ENCODE measurements around the gene C8G. TPM values are rescaled to one million over a fixed set of nuclear protein-coding genes. Genes with fewer than 3 reads are reported as not detected.

Gene C8G
- total RNA-seq, 1 donor from 2014 or later: 1.1 TPM

DNA sequence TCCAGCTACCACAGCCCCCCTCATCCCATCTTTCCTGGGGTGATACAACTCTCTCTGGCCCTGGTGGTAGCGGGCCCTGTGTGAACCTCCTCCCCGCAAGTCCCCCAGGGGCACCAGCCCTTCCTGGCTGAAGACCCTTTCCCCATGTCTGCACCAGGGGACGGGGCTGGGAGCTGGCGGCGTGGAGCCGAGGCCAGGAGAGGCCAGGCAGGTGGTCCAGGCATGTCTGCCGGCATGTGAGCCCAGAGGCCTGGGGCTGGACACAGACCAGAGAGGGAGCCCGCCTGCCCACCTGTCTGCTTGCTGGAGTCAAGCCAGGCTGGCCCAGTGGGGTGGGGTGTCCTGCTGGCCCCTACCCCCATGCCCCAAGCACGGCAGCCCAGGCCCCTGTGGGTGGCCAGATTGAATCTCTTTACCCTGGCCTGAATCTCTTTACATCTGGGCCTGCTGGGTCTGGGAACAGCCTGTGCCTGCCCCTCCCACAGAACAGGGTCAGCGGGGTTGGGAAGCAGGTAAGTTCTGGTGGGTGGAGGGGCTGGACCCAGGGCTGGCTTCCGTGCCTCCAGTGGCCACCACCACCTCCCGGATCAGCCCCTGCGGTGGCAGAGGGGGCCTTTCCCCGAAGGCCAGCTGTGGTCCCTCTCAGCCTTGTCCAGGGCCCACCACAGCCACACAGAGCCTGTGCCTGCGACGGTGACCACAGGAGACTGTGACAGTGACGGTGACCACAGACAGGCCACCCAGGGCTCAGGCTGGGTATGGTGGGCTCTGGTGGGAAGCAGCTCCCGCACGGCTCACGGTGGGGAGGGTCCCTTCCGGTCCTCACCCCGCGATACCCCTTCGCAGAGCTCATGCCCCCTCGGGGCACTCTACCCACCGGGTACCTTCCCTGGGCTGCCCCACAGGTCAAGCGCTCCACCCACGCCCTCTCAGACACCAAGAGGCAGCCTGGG lies 14.1 kb downstream of the C8G start:
- intact Hi-C loops (cut with DNase I): no loop called here
- Histone ChIP-seq H3K27ac (peak overlapping the region; percentile 24), H3K4me1 (peaks cover 3% of the 10 kb centered on the region), H3K9me3 (no peaks in the 10 kb centered on the region), H3K4me3 (no peak overlapping the region), H3K27me3 (no peaks in the 10 kb centered on the region), H3K36me3 (no peaks in the 10 kb centered on the region)
- DNase-seq (no peak), ATAC-seq (no peak)
- TF ChIP-seq, protein P1, sequence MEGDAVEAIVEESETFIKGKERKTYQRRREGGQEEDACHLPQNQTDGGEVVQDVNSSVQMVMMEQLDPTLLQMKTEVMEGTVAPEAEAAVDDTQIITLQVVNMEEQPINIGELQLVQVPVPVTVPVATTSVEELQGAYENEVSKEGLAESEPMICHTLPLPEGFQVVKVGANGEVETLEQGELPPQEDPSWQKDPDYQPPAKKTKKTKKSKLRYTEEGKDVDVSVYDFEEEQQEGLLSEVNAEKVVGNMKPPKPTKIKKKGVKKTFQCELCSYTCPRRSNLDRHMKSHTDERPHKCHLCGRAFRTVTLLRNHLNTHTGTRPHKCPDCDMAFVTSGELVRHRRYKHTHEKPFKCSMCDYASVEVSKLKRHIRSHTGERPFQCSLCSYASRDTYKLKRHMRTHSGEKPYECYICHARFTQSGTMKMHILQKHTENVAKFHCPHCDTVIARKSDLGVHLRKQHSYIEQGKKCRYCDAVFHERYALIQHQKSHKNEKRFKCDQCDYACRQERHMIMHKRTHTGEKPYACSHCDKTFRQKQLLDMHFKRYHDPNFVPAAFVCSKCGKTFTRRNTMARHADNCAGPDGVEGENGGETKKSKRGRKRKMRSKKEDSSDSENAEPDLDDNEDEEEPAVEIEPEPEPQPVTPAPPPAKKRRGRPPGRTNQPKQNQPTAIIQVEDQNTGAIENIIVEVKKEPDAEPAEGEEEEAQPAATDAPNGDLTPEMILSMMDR (IDR thresholded peaks at IDR 0.05): no peak

DNA sequence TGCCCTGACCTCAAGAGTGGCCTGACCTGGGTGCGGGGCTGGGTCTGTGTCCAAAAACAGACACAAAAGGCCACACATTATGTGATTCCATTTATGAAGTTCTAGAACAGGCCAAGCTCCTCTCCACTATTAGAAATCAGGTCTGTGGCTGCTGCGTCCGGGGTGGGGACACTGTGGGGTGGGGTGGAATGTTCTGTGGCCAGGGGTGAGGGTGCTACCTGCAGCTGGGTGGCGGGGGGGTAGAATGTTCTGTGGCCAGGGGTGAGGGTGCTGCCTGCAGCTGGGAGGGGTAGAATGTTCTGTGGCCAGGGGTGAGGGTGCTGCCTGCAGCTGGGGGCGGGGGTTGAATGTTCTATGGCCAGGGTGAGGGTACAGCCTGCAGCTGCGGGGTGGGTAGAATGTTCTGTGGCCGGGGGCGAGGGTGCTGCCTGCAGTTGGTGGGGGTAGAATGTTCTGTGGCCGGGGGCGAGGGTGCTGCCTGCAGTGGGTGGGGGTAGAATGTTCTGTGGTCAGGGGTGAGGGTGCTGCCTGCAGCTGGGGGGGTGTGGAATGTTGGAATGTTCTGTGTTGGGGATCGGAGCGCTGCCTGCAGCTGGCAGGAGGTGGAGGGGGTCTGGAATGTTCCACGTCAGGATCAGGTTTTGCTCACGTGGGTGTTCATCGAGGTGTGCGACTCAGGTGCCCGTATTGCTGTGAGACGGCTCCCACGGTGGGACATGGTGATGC lies 15.3 kb downstream of the C8G start:
- Histone ChIP-seq H3K36me3 (no peaks in the 10 kb centered on the region), H3K27me3 (no peaks in the 10 kb centered on the region), H3K27ac (peak overlapping the region; percentile 24), H3K4me1 (peaks cover 8% of the 10 kb centered on the region), H3K4me3 (no peak overlapping the region), H3K9me3 (no peaks in the 10 kb centered on the region)
- intact Hi-C loops (cut with DNase I): no loop called here
- no peak for DNase-seq
- TF ChIP-seq, protein P1 (IDR thresholded peaks at IDR 0.05): no peak
- peak; percentile 37 for ATAC-seq

DNA sequence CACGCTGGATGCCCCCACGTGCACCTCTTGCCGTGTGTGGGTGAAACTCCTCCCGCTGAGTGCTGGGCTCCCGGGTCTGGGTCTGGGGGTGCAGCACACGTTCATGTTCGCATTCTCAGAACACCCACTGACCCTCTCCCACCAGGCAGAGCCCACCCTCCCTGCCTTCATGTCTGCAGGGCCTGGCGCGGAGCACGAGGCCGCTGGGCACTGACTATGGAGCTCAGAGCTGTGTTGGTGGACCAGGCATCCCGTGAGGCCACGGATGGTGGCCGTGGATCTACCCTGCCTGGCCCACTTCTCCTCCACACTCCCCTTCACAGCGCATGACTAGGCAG lies 15.9 kb downstream of the C8G start:
- no peak overlapping the region for H3K27ac ChIP-seq
- ATAC-seq (no peak), DNase-seq (no peak)
- intact Hi-C loops (cut with DNase I): no loop called here
- no peaks in the 10 kb centered on the region for H3K27me3 ChIP-seq
- peaks cover 9% of the 10 kb centered on the region for H3K4me1 ChIP-seq
- H3K36me3 ChIP-seq: no peaks in the 10 kb centered on the region
- H3K9me3 ChIP-seq: no peaks in the 10 kb centered on the region
- TF ChIP-seq, protein P1 (IDR thresholded peaks at IDR 0.05): no peak
- H3K4me3 ChIP-seq: no peak overlapping the region

DNA sequence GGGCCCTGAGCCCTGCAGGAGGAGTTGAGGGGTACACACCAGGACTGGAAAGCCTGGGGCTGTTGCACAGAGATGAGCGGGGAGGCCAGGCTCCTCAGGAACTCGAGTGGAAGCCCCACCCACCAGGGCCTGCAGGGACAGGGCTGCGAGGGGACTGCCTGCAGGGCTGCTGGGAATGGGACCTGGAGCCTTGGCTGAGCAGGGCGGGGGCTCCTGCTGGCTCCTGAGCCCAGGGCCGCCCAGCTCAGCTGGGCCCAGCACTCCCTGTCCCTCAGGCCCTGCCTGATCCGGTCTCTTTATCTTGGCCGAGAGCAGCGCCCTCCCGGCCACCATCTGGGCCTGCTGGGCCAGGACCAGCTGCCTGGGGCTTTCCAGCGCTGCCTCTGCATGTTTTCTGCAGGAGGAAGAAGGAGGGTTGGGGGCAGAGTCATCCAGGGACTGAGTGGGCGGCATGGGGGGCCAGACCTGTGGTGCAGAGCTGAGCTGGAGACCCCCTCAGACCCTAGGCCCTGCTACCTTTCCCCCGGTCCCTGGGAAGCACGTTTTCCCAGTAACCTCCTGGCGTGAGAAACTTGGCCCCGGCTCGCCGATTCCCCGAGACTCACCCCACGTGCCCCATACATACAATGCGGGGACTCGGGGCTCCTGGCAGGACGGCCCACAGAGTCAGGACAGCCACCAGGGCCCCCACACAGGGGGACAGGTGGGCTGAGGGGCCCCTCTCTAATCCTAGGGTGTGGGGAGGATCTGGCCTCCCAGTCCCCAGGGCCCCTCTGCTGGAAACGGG lies 16.4 kb downstream of the C8G start:
- peak overlapping the region; percentile 6 for H3K27ac ChIP-seq
- H3K4me3 ChIP-seq: no peak overlapping the region
- no peaks in the 10 kb centered on the region for H3K9me3 ChIP-seq
- intact Hi-C loops (cut with DNase I): no loop called here
- ATAC-seq: peak; percentile 7
- H3K36me3 ChIP-seq: no peaks in the 10 kb centered on the region
- DNase-seq: no peak
- peaks cover 15% of the 10 kb centered on the region for H3K4me1 ChIP-seq
- no peaks in the 10 kb centered on the region for H3K27me3 ChIP-seq
- TF ChIP-seq, protein P1 (IDR thresholded peaks at IDR 0.05): no peak

DNA sequence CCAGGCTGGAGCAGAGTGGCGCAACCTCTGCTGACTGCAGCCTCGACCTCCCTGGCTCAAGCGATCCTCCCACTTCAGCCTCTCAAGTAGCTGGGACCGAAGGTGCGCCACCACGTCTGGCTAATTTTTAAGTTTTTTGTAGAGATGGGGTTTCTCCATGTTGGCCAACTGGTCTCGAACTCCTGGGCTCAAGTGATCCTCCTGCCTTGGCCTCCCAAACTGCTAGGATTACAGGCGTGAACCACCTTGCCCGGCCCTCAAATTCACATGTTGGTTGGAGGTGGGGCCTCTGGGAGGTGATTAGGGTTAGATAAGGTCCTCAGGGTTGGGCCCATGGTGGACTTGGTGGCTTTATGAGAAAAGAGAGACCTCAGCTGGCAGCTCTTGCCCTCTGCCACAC lies 17.1 kb downstream of the C8G start:
- intact Hi-C loops (cut with DNase I): no loop called here

More for the DNA sequence above, 17.1 kb downstream of the C8G start:
- DNase-seq (no peak), ATAC-seq (no peak)
- H3K9me3 ChIP-seq: no peaks in the 10 kb centered on the region
- H3K36me3 ChIP-seq: no peaks in the 10 kb centered on the region
- TF ChIP-seq, protein P1 (IDR thresholded peaks at IDR 0.05): no peak
- no peaks in the 10 kb centered on the region for H3K27me3 ChIP-seq
- H3K27ac ChIP-seq: no peak overlapping the region
- no peak overlapping the region for H3K4me3 ChIP-seq
- peaks cover 15% of the 10 kb centered on the region for H3K4me1 ChIP-seq
